Measurements from ENCODE around the gene HRH3.
A peak's percentile ranks its signal among the peaks of the same experiment; 100 is the strongest.

Gene HRH3

GRCh38 chr20:62219992-62220665, at the start of gene HRH3:
TSS of gene HRH3 (minus strand) at chr20:62220278. CDS start at chr20:62219970, 308 bp downstream.
- no peak for DNase-seq (ENCODE audit: low spot score)

- DNase-seq (ENCODE audit: low spot score), result no peak
These were observed 49.8 kb upstream of the HRH3 start for GRCh38 chr20:62269871-62270270.

DNA sequence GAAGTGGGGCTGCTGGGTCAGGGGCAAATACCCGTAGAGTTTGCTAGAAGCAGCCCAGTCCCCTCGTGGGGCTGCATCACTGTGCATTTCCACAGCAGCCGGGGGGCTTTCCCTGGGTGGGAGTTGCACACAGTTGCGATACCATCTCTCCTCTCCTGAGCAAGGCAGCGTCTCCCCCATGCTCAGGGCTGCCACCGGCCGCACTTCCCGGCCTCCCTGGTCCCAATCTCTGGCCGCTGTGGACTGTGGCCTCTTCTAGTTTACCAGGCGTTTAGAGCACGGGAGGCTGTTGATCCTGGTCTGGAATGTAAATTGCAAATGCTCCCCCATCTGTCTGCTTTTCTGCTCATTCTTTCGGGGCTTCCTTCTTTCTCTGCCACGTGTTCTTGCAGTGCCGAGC, 49.3 kb upstream of the HRH3 start:
- DNase-seq (ENCODE audit: low spot score), result no peak

DNA sequence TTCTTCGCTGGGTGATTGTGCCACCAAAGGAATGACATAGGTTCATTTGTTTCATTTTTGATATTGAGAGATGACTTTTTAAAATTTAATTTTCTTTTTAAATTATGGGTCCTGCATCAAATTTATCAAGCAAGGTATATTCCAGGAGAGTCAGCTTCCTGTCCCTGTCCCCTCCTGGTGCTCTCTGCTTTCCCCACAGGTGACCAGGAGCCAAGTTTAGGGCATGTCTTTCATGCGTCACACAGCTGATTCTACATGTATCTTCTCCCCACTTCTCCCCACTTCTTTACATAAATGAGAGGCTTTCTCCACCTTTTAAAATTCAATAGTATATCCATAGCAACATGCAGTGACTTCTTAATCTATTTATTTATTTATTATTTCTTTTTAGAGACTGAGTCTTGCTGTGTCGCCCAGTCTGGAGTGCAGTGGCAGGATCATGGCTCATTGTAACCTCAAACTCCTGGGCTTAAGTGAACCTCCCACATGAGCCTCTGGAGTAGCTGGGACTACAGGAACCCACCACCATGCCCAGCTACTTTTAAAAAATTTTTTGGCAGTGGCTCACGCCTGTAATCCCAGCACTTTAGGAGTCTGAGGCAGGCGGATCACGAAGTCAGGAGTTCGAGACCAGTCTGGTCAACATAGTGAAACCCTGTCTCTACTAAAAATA, 48.3 kb upstream of the HRH3 start:
- DNase-seq (ENCODE audit: low spot score), result no peak

DNA sequence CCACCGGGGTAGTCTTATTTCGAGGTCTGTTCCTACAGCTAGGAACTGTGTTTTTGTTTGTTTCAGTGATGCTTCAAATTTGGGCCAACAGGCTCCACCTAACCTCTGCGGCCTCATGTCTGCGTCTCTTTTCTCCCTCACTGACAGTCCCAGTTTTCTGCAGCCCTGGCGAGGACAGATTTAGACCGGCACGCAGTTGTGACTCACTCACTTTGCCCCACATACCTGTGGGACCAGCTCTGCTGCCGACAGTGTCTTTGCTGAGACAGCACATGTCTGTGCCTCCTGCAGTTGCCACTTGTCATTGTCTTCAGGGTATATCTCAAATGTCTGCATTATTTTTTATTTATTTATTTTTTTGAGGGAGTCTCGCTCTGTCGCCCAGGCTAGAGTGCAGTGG, 47.5 kb upstream of the HRH3 start:
- DNase-seq (ENCODE audit: low spot score), result no peak

- no peak for DNase-seq (ENCODE audit: low spot score)
These were observed 46.8 kb upstream of the HRH3 start for GRCh38 chr20:62266851-62267250.

- DNase-seq (ENCODE audit: low spot score), result peak; percentile 59
These were observed 46.3 kb upstream of the HRH3 start for GRCh38 chr20:62266340-62266739.

DNA sequence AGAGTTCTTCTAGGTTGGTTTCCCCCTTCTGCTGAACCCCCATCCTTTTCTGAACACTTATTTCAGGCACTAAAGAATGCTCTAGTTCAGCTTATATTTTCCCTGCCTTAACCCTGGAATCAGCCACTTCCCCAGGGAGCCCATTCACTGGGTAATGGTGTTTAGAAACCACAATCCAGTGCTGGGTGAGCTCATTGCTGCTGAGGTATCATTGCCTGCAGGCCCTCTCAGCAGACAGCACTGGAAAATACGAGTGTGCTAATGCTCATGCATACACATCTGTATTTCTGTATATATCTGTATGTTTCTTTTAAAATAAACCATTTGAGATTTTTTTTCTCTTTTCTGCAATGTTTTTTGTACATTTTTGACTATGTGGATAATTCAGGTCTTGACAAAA, 45.3 kb upstream of the HRH3 start:
- DNase-seq (ENCODE audit: low spot score), result no peak

DNA sequence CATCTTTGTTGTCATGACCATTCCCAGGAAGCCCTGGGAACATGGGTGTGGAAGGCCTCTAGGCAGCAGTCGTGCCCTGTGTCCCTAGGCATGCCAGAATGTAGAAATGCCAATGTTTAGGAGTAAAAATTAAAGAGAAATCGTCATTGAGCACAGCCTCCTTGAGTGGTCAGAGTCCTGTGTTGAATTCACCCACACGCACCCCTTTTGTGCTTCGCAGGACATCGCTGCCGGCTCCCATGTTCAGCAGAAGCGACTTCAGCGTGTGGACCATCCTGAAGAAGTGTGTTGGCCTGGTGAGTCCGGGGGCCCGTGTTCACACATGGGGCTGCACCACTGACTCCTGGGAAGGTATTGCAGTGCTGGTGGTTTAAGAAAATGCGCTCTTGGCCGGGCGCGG, 43.3 kb upstream of the HRH3 start:
- no peak for DNase-seq (ENCODE audit: low spot score)

DNA sequence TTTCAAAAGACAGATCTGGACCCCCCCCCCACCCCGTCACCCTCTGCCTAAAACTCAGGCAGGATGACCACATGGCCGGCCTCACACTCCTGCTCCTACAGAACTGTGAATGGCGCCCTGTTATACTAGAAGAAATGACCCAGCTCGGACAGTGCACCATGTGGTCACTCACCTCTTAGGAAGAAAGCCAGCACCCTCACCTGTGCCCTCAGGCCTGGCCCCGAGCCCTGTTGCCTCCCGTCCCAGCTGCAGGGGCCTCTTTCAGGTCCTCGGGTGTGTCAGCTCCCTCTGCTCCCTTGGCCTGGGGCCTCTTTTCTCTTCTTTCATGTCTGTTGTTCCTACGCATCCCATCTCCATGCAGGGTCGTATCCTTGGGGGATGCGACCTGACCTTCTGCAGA, 42.0 kb upstream of the HRH3 start:
- no peak for DNase-seq (ENCODE audit: low spot score)

DNA sequence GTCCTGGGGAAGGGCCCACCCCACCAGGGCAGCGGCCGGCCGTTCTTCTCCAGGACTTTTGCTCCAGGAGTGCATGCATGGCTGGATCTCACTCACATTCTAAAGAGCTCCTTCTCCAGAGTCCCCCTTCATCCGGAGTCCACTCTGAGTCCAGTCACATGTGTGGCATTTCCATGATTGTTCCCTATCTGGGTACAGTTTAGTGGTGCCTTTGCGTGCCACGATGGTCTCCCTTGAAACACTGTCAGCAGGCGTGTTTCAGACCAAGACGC, 39.2 kb upstream of the HRH3 start:
- DNase-seq (ENCODE audit: low spot score), result no peak

- no peak for DNase-seq (ENCODE audit: low spot score)
These were observed 38.6 kb upstream of the HRH3 start for GRCh38 chr20:62258499-62259293.

DNA sequence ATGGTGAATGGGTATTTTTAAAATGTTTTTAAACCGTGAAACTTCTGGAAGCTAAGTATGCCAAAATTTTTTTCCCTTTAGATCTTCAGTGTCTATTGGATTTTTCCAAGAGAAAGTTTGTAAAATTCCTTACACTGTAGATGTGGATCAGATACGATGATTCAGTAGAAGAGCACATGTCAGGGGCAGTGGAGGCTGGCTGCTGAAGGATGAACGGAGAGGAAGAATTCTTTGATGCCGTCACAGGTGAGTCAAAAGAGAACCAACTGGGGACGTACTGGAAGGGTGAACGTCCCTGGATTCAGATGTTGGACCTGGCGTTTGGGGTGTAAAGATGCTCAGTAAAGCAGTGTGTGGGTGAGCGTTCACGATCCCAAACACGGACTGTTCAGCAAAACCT, 35.9 kb upstream of the HRH3 start:
- no peak for DNase-seq (ENCODE audit: low spot score)

GRCh38 chr20:62254021-62254724, 34.1 kb upstream of the HRH3 start:
- no peak for DNase-seq (ENCODE audit: low spot score)

- DNase-seq (ENCODE audit: low spot score), result no peak
These were observed 33.3 kb upstream of the HRH3 start for GRCh38 chr20:62253398-62253797.

DNA sequence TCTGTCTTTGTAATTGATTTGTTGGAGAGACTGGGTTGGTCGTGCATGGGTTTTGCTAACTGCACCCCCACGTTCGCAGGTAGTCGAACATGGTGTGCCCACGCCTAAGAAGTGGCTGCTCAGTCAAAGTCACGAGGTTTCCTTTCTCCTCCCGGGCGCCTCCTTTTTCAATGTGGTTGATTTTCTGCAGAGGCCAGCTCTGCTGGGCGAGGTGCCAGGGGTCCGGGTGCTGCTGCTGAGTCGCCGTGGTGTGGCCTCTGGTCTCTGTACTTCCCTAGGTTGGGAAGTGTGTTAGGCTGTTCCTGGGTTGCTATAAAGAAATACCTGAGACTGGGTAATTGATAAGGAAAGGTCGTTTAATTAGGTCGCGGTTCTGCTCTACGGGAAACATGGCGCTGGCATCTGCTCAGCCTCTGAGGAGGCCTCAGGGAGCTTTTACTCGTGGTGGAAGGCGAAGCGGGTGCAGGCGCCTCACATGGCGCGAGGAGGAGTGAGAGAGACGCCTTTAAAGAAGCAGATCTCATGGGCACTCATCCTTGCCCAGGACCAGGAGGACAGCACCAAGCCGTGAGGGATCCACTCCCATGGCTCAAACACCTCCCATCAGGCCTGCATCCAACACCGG, 32.4 kb upstream of the HRH3 start:
- no peak for DNase-seq (ENCODE audit: low spot score)

- DNase-seq (ENCODE audit: low spot score), result no peak
These were observed 28.9 kb upstream of the HRH3 start for GRCh38 chr20:62248890-62249560.

DNA sequence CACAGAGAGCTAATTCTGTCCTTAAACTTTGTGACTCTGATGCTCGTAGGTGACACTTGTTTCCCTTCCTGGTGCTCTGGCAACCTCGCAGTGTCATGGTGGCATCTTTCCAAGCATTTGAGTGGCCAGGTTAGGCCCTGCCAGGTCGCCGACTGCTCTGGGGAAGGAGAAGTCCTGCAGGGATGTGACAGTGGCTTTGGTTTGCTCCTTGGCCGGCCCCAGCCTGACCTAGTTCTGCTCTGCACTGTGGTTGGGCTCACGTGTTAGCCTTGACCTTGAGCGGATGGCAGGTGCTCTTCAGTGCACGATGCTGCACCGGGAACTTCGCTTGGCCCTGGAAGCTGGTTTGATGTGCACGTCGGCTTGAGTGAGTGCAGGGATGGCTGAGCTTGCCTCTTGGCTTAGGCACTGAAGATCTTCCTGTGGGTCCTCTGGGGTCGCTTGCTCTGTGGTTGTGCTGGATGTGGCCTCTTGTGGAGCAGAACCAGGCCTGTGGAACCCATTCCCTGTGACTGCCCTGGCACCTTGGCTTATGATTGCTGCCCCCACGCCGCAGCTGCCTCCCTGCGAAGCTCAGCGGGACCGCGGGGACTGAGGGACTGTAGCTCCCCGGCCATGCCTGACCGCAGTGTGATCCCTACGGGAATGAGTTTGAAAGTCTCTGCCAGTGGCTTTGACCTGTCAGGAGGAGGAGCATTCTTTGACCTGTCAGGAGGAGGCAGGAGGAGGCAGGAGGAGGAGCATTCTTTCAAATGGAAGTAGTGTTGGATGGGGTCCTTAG, 27.0 kb upstream of the HRH3 start:
- no peak for DNase-seq (ENCODE audit: low spot score)

DNA sequence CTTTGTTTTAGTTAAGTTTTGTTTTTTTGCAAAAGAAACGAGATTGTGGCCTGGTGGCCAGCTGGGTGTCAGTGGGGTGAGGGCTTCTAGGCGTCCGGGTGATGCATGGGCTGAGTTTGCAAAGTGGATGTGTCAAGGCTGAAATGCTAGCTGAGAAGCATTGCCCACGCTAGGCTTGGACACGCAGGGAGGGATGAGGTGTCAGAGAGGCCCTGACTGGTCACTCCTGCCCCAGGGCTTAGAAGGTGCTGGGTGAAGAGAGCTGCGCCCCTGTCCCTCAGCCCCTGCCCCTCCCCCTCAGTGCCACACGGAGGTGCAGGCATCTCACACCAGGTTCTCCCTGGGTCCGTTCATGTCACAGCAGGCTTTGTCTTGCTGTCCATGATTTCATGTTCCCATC, 26.4 kb upstream of the HRH3 start:
- no peak for DNase-seq (ENCODE audit: low spot score)

DNA sequence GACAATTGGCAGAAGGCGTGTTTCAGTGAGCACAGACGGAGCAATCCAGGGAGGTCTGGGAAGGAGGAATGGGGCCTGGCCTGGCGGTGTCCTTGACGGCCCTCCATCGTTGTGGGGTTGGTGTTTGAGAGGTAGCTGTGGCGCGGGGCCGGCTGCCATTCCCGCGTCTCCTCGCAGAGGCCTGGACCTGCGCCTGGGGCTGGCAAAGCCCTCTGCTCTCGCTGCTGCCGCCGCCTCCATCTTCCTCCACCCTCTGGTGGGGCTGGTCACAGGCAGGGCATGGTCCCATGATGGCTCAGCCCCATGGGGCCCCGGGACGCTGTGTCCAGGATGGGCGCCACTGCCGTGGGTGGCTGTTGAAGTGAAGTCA, 25.8 kb upstream of the HRH3 start:
- DNase-seq (ENCODE audit: low spot score), result no peak

DNA sequence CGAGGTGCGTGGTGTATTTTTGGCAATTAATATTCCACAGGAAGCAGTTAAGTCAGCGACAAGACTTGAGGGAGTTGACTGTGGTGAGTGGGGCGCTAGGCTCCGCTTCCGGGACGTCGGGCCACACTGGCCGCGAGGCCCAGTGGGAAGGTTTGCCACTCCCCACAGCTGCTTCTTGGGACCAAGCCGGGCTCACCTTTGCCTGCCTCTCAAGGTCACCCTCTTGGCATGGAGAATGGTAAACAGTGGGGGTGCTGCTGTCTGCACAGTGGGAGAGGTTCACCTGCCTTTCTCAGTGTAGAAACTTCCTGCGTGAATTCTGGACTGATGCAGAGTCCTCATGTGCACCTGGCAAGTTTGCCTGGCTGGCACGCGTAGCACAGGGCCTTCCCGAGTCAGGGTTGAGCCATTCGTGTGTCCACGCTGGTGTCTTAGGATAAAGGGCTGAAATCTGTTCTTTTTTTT, 24.6 kb upstream of the HRH3 start:
- DNase-seq (ENCODE audit: low spot score), result no peak
